ENCODE results near the gene CXCL11. TPM values are rescaled to one million over a fixed set of nuclear protein-coding genes. Genes with fewer than 3 reads are reported as not detected.

CXCL11 gene
- total RNA-seq, 2 experiments from 2014 or later: not detected

GRCh38 chr4:75997946-75998345 lies 37.9 kb downstream of the CXCL11 start:
- no peak overlapping the region for H3K4me3 Mint-ChIP-seq
- H3K36me3 Mint-ChIP-seq (ENCODE audit: low read depth): no peaks in the 10 kb centered on the region
- ChIA-PET POLR2A (no interaction called here), CTCF (interaction anchor here (0.6 to 4.1 kb wide), 6 partner anchors 11 to 344 kb away, joined by 3 to 62 read pairs (median 24); no protein-coding TSS in a partner anchor)
- peaks cover 5% of the 10 kb centered on the region for H3K27me3 Mint-ChIP-seq
- ATAC-seq (no peak), DNase-seq (no peak)
- peaks cover 4% of the 10 kb centered on the region for H3K4me1 Mint-ChIP-seq (ENCODE audit: low read depth)
- H3K9me3 Mint-ChIP-seq: no peaks in the 10 kb centered on the region
- TF ChIP-seq CTCF (IDR thresholded peaks at IDR 0.05): no peak
- no peak overlapping the region for H3K27ac Mint-ChIP-seq
- intact Hi-C loops (cut with micrococcal nuclease): no loop called here

DNA sequence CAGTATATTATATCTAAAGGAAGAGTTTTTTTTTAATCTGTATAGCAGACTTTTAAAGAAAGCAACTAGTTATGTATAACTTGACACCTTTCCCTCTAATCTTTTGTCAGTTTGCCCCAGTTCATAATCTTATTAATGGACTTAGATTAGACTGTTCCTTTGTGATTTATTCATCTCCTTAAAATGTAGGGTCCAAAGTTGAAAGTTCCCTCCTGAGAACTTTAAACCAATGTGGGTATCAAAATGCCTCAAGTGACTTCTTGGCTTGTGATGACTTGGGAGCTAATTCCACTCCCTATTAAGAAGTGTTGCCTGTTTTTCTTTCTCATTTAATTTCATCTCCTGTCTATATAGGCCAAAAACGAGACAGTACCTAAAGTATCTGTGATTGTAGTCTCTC lies 38.8 kb downstream of the CXCL11 start:
- no peak for TF ChIP-seq CTCF (IDR thresholded peaks at IDR 0.05)
- Mint-ChIP-seq H3K4me1 (ENCODE audit: low read depth) (no peaks in the 10 kb centered on the region), H3K4me3 (no peak overlapping the region), H3K9me3 (no peaks in the 10 kb centered on the region), H3K36me3 (ENCODE audit: low read depth) (no peaks in the 10 kb centered on the region), H3K27me3 (peaks cover 3% of the 10 kb centered on the region), H3K27ac (no peak overlapping the region)
- DNase-seq: no peak
- intact Hi-C loops (cut with micrococcal nuclease): no loop called here
- POLR2A ChIA-PET: no interaction called here
- CTCF ChIA-PET: interaction anchor here (0.9 to 4.1 kb wide), 20 partner anchors 11 to 343 kb away, joined by 3 to 62 read pairs (median 10); partner anchors contain the start of genes CXCL10 and CXCL9
- ATAC-seq: no peak

- POLR2A ChIA-PET: interaction anchor here (1.1 to 1.5 kb wide), 2 partner anchors 60 to 66 kb away, joined by 3 to 4 read pairs; no protein-coding TSS in a partner anchor
- Mint-ChIP-seq H3K4me1 (ENCODE audit: low read depth) (peaks cover 3% of the 10 kb centered on the region), H3K27me3 (peaks cover 3% of the 10 kb centered on the region), H3K27ac (no peak overlapping the region), H3K9me3 (no peaks in the 10 kb centered on the region), H3K4me3 (no peak overlapping the region), H3K36me3 (ENCODE audit: low read depth) (no peaks in the 10 kb centered on the region)
- ATAC-seq: no peak
- peak; percentile 84 for TF ChIP-seq CTCF (IDR thresholded peaks at IDR 0.05)
- CTCF ChIA-PET: interaction anchor here (0.6 to 4.1 kb wide), 53 partner anchors 9 to 382 kb away, joined by 3 to 62 read pairs (median 4); partner anchors contain the start of genes ART3, CXCL10, CXCL11 and NAAA
- peak; percentile 17 for DNase-seq
- intact Hi-C loops (cut with micrococcal nuclease): loop anchor here (1.0 kb wide), 1 partner anchor 72 kb away; no protein-coding TSS in a partner anchor
These were observed 40.1 kb downstream of the CXCL11 start for GRCh38 chr4:75995727-75996126.

DNA sequence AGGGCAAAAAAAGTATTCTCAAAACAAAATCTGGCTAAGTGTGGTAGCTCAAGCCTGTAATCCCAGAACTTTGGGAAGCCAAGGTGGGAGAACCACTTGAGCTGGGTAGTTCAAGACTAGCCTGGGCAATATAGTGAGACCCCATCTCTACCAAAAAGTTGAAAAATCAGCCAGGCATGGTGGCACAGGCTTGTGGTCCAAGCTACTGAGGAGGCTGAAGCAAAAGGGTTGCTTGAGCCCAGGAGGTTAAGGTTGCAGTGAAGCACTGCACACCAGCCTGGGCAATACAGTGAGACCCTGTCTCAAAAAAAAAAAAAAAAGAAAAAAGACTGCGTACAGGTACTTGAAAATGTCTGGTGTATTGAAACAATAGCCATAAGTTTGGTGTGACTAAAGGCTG lies 43.4 kb downstream of the CXCL11 start:
- Mint-ChIP-seq H3K27me3 (peaks cover 3% of the 10 kb centered on the region), H3K27ac (no peak overlapping the region), H3K4me1 (ENCODE audit: low read depth) (peaks cover 23% of the 10 kb centered on the region), H3K9me3 (no peaks in the 10 kb centered on the region), H3K36me3 (ENCODE audit: low read depth) (peaks cover 16% of the 10 kb centered on the region), H3K4me3 (no peak overlapping the region)
- ChIA-PET POLR2A (no interaction called here), CTCF (interaction anchor here (0.8 to 2.0 kb wide), 11 partner anchors 17 to 113 kb away, joined by 3 to 8 read pairs (median 4); no protein-coding TSS in a partner anchor)
- no peak for TF ChIP-seq CTCF (IDR thresholded peaks at IDR 0.05)
- DNase-seq (no peak), ATAC-seq (no peak)
- intact Hi-C loops (cut with micrococcal nuclease): no loop called here

DNA sequence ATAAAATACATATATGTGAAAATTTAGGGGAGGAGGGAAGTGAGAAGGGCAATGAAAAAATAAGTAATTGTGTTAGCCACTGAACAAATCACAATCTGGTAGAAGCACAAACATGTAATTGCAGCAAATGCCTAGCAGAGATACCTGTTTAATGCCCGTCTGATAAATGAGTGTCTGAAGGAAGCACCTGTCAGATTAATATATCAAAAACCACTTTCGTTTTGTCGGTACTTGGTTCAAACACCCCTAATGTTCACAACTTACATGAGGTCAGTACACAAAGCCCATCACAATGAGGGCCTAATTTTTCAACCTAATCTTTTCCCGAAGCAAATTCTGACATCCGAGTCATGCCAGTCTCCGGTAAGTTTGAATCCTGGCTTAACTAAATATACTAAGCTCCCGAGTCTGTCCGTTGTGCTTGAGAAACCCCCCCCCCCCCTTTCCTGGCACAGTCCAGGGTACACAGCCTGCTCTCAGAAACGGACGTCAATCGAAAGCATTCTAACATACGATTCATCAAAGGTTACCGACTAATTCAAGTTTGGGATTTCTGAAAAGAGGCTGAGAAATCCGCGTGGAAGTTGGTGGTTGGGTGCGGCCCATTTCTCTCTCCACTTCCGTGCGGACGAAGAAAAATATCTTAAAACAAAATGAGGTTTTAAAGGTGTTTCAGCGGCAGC lies 45.9 kb downstream of the CXCL11 start:
- ATAC-seq (no peak), DNase-seq (peak; percentile 5)
- Mint-ChIP-seq H3K4me3 (peak overlapping the region; percentile 87), H3K36me3 (ENCODE audit: low read depth) (peaks cover 21% of the 10 kb centered on the region), H3K4me1 (ENCODE audit: low read depth) (peaks cover 29% of the 10 kb centered on the region), H3K27me3 (peaks cover 3% of the 10 kb centered on the region), H3K27ac (peak overlapping the region; percentile 85), H3K9me3 (no peaks in the 10 kb centered on the region)
- POLR2A ChIA-PET: interaction anchor here (0.8 to 1.5 kb wide), 3 partner anchors 69 to 190 kb away, joined by 3 read pairs; no protein-coding TSS in a partner anchor
- CTCF ChIA-PET: interaction anchor here (0.7 to 1.5 kb wide), 3 partner anchors 8 to 97 kb away, joined by 3 read pairs; no protein-coding TSS in a partner anchor
- TF ChIP-seq CTCF (IDR thresholded peaks at IDR 0.05): no peak
- intact Hi-C loops (cut with micrococcal nuclease): no loop called here
